HuH-7 (cell line): ENCODE measurements around the gene ARHGAP35.
"Not testable (repeated sequence)": the region's sequence is repeated elsewhere in the genome, so short reads cannot be mapped to it uniquely, and the experiment has no call there.

Experiments
- DNase-seq: peaks from one replicate; pipeline ENCODE4 v3.0.0; 2011; ENCODE audit warnings: low spot score

ARHGAP35 gene

DNA sequence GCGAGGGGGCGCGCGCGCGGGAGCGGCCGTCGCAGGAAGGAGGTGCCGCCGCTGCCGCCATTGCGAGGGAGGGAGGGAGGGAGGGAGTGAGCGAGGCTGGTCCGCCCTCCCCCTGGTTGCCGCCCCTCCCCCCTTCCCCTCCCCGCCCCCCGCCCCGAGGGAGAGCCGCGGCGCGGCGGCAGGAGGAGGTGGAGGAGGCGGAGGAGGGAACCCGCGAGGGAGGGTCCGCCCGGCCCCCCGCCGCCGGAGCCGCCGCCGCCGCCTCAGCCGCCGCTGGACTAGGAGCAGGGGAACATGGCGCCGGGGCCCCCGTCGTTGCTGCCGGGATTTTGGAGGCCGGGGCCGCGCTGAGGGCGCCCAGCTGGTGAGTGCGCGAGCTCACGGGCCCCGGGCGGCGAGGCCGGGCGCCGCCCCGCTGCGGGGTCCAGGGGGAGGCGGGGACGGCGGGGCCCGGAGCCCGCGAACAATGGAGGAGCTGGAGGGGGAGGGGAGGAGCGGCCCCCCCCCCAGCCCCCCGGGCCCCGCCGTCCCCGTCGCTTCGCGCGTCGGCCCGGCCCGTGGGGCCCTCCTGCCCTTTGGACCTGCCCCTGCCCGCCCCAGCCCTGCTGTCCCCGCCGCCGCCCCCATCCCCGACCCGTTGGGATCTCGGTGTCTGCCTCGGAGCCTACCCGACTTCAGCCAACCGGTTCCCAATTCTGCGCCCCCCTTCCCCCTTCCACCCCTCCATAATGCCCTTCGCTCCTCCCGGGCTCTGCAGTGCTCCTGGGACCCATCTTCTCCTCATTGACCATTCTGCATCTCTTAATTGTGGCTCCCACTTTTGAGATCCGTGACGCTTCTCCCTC lies at the start of gene ARHGAP35:
ARHGAP35 (plus strand) TSS at position 152 of the 845 bp plus-strand sequence. CDS start 57,679 bp downstream, outside the sequence.
- peak; percentile 82 for DNase-seq

DNA sequence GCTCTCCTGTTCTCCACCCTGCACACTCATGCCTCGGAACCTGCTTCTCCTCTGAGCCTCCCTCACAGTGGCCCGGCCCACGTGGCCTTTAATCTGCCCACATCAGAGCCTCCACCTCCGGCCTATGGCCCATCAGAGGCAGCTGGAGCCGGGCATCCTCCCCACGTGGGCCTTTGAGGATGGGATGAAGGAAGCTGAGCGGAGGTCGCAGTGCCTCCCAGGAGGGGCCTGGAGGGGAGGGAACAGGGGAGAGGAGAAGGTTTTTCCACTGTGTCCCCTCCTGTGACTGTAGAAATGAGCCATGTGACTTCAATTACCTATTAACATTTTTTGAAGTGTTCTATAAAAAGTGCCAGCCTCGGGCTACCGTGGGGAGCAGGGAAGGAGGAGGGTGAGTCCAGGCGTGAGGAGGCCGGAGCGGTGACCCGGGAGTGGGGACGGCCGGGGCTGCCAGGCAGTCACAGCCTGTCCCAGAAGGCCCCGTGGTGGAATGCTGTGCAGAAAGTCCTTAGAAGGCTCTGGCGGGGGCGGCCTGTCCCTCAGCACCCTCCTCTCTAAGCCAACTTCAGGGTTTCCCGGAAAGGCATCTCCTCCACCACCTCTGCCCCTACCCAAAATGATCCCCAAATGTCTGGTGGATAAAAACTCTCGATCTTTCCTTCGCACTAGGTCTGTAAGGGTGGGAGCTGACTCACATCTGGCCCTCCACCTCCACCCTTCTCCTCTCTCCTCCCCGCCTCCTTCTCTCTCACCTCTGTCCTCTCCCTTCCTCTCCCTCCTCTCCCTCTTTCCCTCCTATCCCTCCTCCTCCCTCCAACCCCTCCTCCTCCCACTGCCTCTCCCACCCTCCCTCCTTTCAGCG lies 47.6 kb upstream of the ARHGAP35 start:
- no peak for DNase-seq

DNA sequence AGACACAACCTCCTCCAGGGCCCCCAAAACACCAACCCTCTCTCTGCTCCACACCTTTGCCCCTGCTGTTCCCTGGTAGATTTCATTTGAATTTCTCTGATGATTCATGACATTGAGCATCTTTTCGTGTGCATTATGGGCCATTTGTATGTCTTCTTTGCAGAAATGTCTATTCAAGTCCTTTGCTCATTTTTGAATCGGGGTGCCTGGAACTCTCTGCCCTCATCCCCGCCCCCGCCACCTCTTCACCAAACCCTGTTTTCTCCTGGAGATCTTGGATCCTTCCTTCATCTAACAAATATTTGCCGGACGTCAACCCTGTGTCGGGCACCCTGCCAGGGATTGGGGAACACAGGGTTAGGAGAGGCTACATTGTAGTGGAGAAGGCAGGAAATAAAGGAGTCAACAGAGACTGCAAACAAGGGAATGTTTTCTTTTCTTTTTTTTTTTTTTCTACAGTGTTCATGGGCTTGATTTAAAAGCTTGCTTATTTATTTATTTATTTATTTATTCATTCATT lies 46.9 kb upstream of the ARHGAP35 start:
- no peak for DNase-seq

DNA sequence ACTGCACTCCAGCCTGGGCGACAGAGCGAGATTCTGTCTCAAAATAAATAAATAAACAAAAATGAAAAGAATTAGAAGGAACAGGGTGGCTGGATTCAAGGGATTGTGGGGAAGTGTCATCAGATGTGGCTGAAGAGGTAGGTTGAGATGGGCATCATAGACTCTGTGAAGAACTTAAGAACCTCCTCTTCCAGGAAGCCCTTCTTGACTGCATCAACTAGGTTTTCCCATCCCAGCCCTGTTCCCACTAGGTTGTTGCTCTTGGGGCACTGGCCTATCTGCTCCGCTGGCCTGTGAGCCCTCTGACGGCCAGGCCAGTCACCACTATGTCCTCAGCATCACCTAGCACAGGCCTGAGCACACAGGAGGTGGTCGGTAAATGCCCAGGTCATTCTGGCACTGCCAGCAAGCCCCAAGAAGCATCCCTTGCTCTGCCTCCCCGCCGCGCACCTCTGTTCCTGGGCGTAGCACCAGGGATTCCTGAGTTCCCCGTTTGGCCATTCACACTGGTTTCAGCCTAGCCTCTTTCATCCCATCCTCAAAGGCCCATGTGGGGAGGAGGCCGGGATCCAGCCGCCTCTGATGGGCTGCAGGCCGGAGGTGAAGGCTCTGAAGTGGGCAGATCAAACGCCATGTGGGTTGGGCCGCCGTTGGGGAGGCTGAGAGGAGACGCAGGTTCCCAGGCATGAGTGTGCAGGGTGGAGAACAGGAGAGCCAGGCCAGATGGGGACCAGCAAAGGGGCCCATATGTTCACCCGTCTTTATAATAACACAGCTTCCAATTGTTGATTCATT lies 44.8 kb upstream of the ARHGAP35 start:
- no peak for DNase-seq

DNA sequence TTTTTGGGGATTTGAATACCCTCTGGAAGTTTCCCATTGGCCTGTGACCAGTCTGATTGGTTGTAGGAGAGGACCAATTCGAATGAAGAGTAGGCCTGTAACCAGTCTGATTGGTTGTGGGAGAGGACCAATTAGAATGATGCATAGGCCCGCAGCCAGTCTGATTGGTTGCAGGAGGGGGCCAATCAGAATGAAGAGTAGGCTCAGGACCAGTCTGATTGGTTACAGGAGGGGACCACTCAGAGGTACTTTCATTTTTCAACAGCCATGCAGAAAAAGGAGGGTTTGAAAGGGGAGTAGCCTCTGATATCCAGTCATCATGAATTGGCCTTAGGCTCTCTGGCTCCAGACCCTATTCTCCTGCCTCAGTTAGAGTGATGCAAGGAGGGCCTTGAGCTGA lies 42.0 kb upstream of the ARHGAP35 start:
- no peak for DNase-seq

DNA sequence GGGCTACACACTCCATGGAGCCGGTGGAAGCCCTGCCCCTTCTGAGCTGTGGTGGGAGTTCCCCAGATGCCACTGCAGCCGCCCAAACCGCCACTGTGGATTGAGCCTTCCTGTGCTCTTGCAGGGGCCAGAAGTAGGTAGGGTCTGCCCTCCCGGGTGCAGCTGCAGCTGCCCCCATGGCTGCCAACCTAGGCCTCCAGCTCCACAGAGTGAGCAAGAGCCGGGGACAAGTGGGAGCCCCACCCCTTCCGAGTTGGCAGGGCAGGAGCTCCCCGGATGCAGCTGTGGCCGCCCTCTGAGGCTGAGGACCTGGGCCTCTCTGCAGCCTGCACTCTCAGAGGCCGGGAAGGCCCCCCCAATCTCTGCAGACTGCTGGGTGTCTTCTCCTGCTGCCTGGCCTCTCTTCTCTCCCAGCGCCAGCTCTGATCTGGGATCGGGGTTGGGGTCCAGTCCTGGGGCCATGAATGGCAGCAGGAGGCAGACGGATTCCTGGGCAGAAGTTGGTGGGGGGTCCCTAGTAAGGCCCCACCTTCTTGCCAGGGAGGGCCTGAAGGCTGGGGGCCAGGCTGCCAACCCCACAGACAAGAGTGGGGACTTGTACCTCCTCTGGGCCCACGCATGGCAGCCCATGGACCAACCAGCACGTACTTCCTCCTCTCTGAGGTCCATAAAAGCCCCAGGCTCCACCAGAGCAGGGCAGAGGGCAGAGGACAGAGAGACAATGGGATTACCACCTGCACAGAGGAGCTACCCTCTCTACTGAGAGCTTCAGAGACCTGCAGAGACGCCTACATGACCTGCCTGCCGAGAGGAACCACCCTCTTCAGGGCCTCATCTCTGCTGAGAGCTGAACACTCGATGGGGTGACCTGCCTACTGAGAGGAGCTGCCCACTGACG lies 39.0 kb upstream of the ARHGAP35 start:
- no peak for DNase-seq

DNA sequence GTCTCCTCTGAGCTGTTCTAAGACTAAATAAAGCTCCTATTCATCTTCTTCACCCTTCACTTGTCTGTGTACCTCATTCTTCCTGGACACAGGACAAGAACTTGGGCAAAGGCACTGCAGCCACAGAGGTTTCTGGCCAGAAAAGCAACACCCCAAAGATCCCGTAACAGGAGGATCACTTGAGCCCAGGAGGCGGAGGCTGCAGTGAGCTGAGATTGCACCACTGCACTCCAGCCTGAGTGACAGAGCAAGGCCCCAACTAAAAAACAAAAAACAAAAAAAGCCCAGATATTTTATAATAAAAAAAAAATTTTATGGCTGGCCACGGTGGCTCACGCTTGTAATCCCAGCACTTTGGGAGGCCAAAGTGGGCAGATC lies 38.4 kb upstream of the ARHGAP35 start:
- not testable (repeated sequence) for DNase-seq

DNA sequence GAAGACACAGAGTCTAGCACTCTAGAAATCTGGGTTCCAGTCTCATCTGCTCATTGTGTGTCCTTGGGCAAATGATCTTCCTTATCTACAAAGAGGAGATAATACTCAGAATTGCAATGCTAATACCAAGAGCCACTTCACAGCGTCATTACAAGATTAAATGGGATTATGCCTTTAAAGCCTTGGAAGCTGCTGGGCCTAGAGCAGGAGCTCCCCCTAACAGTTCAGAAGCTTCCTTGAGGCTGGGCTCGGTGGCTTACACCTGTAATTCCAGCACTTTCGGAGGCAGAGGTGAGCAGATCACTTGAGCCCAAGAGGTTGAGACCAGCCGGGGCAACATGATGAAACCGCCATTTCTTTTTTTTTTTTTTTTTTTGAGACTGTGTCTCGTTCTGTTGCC lies 37.7 kb upstream of the ARHGAP35 start:
- no peak for DNase-seq

DNA sequence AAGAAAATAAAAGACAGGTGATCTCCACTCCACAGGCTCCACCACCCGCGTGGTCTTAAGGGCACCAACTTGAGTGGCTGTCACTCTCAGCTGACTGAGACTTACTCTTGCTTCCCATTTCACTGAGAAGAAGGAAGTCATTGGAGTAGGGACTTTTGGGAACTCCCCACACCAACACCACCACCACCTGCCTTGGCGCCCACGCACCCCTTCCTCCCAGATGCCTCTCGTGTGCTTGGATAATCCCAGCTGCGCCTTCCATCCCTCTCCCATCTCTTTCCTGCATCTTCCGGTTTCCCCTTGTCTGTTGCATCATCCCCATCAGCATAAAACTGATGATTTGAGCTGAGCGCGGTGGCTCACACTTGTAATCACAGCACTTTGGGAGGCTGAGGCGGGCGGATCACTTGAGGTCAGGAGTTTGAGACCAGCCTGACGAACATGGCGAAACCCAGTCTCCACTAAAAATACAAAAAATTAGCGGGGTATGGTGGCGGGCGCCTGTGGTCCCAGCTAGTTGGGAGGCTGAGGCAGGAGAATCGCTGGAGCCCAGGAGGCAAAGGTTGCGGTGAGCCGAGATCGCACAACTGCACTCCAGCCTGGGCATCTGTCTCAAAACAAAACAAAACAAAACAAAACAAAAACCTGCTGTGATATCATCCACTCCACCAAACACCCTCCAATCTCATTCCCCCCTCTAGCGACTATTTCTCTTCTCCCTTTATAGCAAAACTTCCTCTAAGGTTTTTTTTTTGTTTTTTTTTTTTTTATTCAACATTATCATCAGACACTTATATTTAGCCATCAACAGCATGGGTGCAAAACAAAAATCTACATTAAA lies 35.7 kb upstream of the ARHGAP35 start:
- DNase-seq: no peak

DNA sequence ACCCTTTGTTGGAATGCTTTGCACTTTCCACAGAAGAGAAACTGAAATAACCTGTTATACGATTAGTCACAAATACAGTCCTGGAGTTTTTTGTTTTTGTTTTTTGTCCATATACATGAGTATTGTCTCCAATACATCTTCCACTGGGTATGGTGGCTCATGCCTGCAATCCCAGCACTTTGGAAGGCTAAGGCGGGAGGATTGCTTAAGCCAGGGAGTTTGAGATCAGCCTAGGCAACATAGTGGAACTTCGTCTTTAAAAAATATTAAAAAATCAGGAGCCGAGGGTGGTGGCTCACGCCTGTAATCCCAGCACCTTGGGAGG lies 35.1 kb upstream of the ARHGAP35 start:
- no peak for DNase-seq

DNA sequence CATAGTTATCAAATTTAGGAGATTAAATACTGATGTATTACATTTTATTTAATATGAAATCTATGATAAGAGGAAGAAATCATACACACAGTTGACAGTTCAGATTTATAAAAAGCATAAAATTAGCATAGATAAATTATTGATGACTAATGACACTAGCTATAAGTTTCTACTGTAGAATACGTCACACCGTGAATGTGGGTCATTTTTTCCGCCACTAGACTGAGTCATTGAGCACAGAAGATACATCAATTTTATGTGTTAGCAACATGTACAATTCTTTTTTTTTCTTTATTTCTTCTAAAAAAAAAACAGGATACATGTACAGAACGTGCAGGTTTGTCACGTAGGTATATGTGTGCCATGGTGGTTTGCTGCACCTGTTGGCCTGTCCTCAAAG lies 32.3 kb upstream of the ARHGAP35 start:
- DNase-seq: no peak

DNA sequence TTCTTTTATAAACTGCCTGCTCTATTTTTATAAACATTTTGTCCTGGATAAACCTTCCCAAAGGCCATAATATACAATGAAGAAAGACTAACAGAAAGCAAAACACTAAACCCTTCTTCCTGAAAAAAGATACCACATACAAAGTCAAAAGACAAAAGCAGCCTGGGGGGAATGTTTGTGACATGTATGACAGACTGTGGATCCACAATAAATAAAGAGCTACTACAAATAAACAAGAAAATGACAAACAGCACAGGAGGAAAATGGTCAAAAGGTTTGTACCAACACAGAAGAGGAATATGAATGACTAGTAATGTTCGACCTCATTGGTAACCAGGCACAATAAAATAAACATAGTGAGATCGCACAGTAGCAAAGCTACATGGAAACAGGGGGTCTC lies 29.9 kb upstream of the ARHGAP35 start:
- DNase-seq: no peak

DNA sequence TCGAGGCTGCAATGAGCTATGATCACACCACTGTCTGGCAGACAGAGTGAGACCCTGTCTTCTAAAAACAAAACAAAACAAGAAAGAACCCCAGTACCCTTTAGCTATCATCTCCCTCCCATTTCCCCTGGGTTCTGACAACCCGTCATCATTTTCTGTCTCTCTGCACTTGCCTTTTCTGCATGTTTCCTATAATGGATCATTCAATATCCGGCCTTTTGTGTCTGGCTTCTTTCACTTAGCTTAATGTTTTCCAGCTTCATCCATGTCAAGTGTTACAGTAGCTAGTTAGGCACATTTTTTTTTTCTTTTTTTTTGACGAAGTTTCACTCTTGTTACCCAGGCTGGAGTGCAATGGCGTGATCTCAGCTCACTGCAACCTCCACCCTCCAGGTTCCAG lies 26.7 kb upstream of the ARHGAP35 start:
- DNase-seq: no peak

DNA sequence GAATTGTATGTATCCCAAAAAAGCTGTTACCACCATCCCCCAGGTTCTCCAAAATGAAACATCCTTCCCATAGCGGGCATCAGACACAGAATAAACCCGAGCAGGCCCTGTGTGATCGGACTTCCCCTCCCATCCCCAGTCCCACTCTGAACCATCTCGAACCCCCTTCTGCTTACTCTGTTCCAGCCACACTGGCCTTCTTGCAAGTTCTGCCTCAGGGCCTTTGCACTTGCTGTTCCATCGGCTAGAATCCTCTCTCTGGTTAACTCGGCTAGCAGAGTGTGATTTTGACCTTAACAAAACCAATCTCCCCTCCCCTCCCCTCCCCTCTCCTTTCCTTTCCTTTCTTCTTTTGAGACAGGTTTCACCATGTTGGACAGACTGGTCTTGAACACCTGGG lies 25.8 kb upstream of the ARHGAP35 start:
- DNase-seq: no peak

DNA sequence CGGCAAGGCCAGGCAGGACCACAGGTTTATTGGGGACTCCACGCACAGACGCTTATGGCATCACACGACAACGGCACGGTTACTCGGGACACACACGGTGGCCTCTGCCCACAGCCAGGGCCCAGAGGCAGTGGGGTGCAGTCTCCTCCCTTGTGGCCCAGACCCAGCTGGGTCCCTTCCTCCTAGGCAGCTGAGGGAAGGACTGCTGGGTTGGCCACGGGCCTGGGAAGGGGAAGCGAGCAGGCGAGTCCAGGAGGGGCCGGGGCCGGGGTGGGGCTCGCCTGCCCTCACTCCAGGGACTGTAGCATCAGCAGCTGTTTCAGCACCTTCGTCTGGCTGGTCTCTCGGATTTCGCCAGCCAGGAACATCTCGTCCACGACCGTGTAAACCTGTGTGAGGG lies 22.6 kb upstream of the ARHGAP35 start:
- no peak for DNase-seq

DNA sequence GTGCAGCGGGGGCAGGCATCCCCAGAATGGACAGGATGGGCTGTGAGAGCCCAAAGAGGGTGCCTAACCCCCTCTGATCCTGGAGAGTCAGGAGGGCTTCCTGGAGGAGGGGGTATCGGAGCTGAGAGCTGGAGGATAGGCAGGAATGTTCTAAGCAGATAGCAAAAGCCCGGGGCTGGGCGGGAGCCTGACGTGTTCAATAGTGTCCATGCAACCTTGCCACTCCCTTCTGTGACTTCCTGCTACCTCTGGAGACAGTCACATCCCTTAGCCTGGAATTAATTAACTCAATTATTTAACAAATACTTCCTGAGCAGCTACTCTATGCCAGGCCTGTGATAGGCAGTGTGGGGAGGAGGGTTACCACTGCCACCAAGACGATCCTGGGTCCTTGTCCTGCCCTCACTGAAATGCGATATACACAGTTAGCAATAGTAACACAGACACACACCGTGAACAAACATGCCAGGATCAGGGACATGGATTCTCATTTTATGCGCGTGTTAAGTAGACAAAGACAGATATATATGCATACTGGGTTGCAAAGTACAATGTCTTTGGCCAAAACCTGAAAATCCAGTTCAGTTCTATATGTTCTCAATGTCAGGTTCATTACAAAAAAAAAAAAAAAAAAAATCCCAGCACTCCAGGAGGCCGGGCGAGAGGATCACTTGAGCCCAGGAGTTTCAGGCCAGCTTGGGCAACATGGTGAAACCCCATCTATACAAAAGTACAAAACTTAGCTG lies 20.9 kb upstream of the ARHGAP35 start:
- DNase-seq: no peak

DNA sequence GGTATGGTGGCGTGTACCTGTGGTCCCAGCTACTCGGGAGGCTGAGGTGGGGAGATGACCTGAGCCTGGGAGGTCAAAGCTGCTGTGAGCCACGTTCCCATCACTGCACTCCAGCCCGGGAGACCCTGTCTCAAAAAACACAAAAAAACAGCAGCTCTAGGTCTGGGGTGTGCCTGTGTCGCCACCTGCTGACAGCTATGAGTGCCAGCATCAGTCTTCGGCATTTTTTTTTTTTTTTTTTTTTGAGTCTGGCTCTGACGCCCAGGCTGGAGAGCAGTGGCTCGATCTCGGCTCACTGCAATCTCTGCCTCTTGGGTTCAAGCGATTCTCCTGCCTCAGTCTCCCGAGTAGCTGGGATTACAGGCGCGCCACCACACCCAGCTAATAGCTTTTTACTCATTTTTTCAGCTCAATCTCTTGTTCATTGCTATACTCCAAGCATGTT lies 20.3 kb upstream of the ARHGAP35 start:
- peak; percentile 70 for DNase-seq

DNA sequence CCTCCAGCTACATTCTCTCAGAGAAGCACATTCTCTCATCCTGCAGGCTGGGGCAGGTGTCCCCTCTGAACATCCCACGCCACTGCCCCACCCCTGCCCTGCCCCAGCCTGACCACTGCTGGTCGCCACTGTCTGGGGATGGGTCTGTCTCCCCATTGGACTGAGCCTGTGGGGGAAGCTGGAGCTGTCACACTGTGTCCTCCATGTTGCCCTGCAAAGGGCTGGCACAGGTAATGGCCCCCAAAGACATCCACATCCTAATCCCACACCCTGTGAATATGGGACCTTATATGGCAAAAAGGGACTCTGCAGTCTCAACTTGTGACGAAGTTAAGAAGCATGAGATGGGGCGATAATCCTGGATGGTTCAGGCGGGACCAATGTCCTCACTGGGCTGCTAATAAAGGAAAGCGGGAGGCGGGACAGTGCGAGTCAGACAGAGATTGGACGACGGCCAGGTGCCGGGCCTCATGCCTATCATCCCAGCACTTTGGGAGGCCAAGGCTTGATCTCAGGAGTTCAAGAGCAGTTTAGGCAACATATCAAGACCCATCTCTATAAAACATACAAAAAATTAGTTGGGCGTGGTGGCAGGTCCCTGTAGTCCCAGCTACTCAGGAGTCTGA lies 19.2 kb upstream of the ARHGAP35 start:
- DNase-seq: no peak

DNA sequence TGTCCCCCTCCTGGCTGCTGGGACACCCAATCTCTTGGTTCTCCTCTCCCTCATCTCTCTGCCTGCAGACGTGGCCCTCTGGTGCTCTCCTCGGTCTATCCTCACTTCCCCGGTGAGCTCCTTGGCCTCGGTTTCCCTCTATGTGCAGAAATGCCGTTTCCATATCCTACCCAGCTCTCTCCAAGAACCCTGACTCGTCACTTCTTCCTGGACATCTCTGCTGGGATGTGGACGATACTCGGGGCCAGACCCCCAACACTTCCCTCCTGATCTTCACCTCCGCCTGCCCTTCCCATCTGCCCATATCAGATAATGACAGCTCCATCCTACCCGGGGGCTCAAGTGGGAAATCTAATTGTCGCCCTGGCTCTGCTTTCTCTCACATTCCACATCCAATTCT lies 18.0 kb upstream of the ARHGAP35 start:
- DNase-seq: no peak
